Panc1 (cell line): ENCODE results near the gene HOXA11. TPM values are rescaled to one million over a fixed set of nuclear protein-coding genes. Genes with fewer than 3 reads are reported as not detected.

Experiments
- ATAC-seq: fragments of 200-7000 bp; cut with Tn5 transposase; 2 replicates; pipeline ENCODE4 v1.9.1; 2020; ENCODE audit warnings: mild to moderate bottlenecking, moderate library complexity
- BruUV-seq: library from RNA; stranded (reverse); fragments of 400-500 nt; replicated peaks from 2 replicates; lab custom pipeline; 2021; lab: Mats Ljungman, UMichigan
- CTCF ChIA-PET: fragments of 300-600 bp; sonication (Branson Sonifier 250); formaldehyde crosslinking; loops from one replicate; lab custom pipeline; 2022; ENCODE audit warnings: antibody characterized with exemption; lab: Charles Lee
- POLR2A ChIA-PET: fragments of 300-600 bp; sonication (Branson Sonifier 250); formaldehyde crosslinking; loops from one replicate; lab custom pipeline; 2022; ENCODE audit warnings: antibody characterized with exemption; lab: Charles Lee
- DNase-seq: peaks from one replicate; pipeline ENCODE4 v3.0.0-alpha.2; 2010; ENCODE audit warnings: low read depth, low spot score
- H3K27ac ChIP-seq: 2 replicates; pipeline ENCODE4 v1.5.1; 2011; ENCODE audit warnings: mild to moderate bottlenecking, low read length, inconsistent platforms
- H3K27me3 ChIP-seq: fragments of 200-500 bp; sonication (Bioruptor generic); 2 replicates; pipeline ENCODE4 v1.6.0; 2014; ENCODE audit warnings: low read length, inconsistent platforms; ENCODE audit not compliant: control insufficient read depth, insufficient read depth
- H3K36me3 ChIP-seq: fragments of 200-500 bp; sonication (Bioruptor generic); 2 replicates; pipeline ENCODE4 v1.5.1; 2014; ENCODE audit warnings: inconsistent platforms, mild to moderate bottlenecking, low read length, moderate library complexity; ENCODE audit not compliant: control insufficient read depth, insufficient read depth
- H3K4me1 ChIP-seq: 2 replicates; pipeline ENCODE4 v1.5.1; 2011; ENCODE audit warnings: inconsistent platforms, mild to moderate bottlenecking, low read length, moderate library complexity; ENCODE audit not compliant: control insufficient read depth, insufficient read depth
- H3K4me3 ChIP-seq, 2 experiments: 2 replicates each; pipeline ENCODE4 v1.5.1; 2011 to 2012; ENCODE audit warnings: low read depth in 2 of 2, low read length in 2 of 2, mild to moderate bottlenecking in 2 of 2, inconsistent platforms in 1 of 2, moderate library complexity in 1 of 2
- H3K9me3 ChIP-seq: fragments of 200-500 bp; sonication (Bioruptor generic); 2 replicates; pipeline ENCODE4 v1.5.1; 2014; ENCODE audit warnings: low read depth, mild to moderate bottlenecking, inconsistent platforms, low read length, moderate library complexity; ENCODE audit not compliant: control insufficient read depth, insufficient read depth
- CTCF ChIP-seq: fragments of 450-650 bp; IDR thresholded peaks from 2 replicates; pipeline ENCODE4 v1.5.1; 2017; ENCODE audit warnings: mild to moderate bottlenecking
- POLR2AphosphoS5 ChIP-seq: IDR thresholded peaks from 2 replicates; pipeline ENCODE4 v1.6.1; 2012; ENCODE audit warnings: mild to moderate bottlenecking, low read depth, low read length, moderate library complexity
- REST ChIP-seq, 2 experiments: IDR thresholded peaks; 2 replicates each; pipeline ENCODE4 v1.6.1; 2011 to 2012; ENCODE audit warnings: low read depth in 2 of 2, control low read depth in 1 of 2, low read length in 1 of 2, mild to moderate bottlenecking in 1 of 2, moderate library complexity in 1 of 2; ENCODE audit not compliant: insufficient read depth in 1 of 2
- SIN3A ChIP-seq: IDR thresholded peaks from 2 replicates; pipeline ENCODE4 v1.6.1; 2012; ENCODE audit warnings: low read depth, mild to moderate bottlenecking, low read length, moderate library complexity, borderline replicate concordance; ENCODE audit not compliant: insufficient read depth
- TCF7L2 ChIP-seq: IDR thresholded peaks from 2 replicates; pipeline ENCODE4 v1.6.1; 2011; ENCODE audit warnings: mild to moderate bottlenecking, low read depth, low read length, inconsistent platforms
- in situ Hi-C: cut with HindIII; loops from 2 replicates; pipeline ENCODE4 v1.10.0; 2016; ENCODE audit warnings: low sequenced_read_pairs, low pct_unique_long_range_greater_than_20kb
- intact Hi-C: fragments of 100-400 bp; cut with micrococcal nuclease; formaldehyde crosslinking; loops from one replicate; pipeline ENCODE4 v1.10.0; 2022; ENCODE audit not compliant: unreplicated experiment
- total RNA-seq: library from RNA; stranded (reverse); gene quantifications from one replicate; pipeline ENCODE4 v1.2.1, GENCODE V29; 2021; ENCODE audit not compliant: unreplicated experiment

Gene HOXA11
- total RNA-seq, 1 experiment from 2014 or later = 0.57 TPM

DNA sequence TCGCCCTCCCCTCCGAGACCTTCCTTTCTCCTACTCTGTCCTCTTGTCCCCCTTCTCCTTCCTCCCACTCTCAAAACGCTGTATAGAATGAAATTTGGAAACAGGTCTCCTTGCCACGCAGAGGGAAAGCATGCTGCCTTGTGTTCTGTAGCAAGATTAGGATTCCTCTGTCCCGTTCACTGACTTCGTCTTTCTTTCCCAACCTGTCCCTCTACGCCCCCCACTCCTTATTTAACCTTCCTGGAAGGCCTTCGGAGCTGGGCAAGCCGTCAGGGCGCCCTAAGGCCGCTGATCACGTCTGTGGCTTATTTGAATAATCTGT lies 21.0 kb downstream of the HOXA11 start:
- BruUV-seq = no TSS peak
- TF ChIP-seq CTCF (no peak), TCF7L2 (no peak), SIN3A (no peak), REST (IDR thresholded peaks at IDR 0.05; ENCODE audit: insufficient read depth in 1 of 2, low read depth in 2 of 2, low read length in 1 of 2) (no peak), POLR2AphosphoS5 (no peak)
- no peak for DNase-seq
- Histone ChIP-seq H3K27ac (no peak overlapping the region), H3K36me3 (no peaks in the 10 kb centered on the region; the same call in 1 of the 2 replicates), H3K9me3 (no peaks in the 10 kb centered on the region), H3K27me3 (no peaks in the 10 kb centered on the region), H3K4me1 (no peaks in the 10 kb centered on the region), H3K4me3 (peak overlapping the region; percentile 37 to 41)
- POLR2A ChIA-PET = no interaction called here
- ATAC-seq = no peak
- in situ Hi-C loops = no loop called here
- intact Hi-C loops = loop anchor here (5.0 kb wide), 1 partner anchor 787 kb away; no protein-coding TSS in a partner anchor
- CTCF ChIA-PET = no interaction called here

GRCh38 chr7:27163288-27164044 lies 21.6 kb downstream of the HOXA11 start:
- H3K27me3 ChIP-seq = no peaks in the 10 kb centered on the region
- intact Hi-C loops = loop anchor here (5.0 kb wide), 1 partner anchor 786 kb away; no protein-coding TSS in a partner anchor
- H3K4me3 ChIP-seq = no peak overlapping the region
- H3K36me3 ChIP-seq = no peaks in the 10 kb centered on the region; the same call in 1 of the 2 replicates
- DNase-seq = no peak
- no peak overlapping the region for H3K27ac ChIP-seq
- no TSS peak for BruUV-seq
- ChIA-PET POLR2A (no interaction called here), CTCF (interaction anchor here (0.7 kb wide), 1 partner anchor 795 kb away, joined by 6 read pairs; no protein-coding TSS in a partner anchor)
- H3K4me1 ChIP-seq = no peaks in the 10 kb centered on the region
- TF ChIP-seq REST (IDR thresholded peaks at IDR 0.05; ENCODE audit: insufficient read depth in 1 of 2, low read depth in 2 of 2, low read length in 1 of 2) (no peak), CTCF (no peak), SIN3A (no peak), TCF7L2 (no peak), POLR2AphosphoS5 (no peak)
- H3K9me3 ChIP-seq = no peaks in the 10 kb centered on the region
- in situ Hi-C loops = no loop called here
- ATAC-seq = no peak
